SK-N-SH (cell line): ENCODE results near the gene CENATAC. TPM values are rescaled to one million over a fixed set of nuclear protein-coding genes. Genes with fewer than 3 reads are reported as not detected.

ENCODE experiments used
- CTCF ChIA-PET: fragments of 300-600, 350-600 bp; formaldehyde crosslinking; extraction: SDS; loops from one replicate; lab custom pipeline; 2021; lab: Yijun Ruan, JAX
- POLR2A ChIA-PET: fragments of 350-600 bp; sonication (Branson Sonifier 250); formaldehyde crosslinking; extraction: SDS; loops from one replicate; lab custom pipeline; 2020; ENCODE audit warnings: antibody characterized with exemption, inconsistent platforms; lab: Yijun Ruan, JAX
- DNase-seq: peaks from one replicate; pipeline ENCODE4 v3.0.0; 2012
- H2AFZ ChIP-seq: fragments of 200-600 bp; sonication (generic); 2 replicates; pipeline ENCODE4 v1.8.1; 2016; ENCODE audit warnings: antibody characterized with exemption, mild to moderate bottlenecking, low read depth
- H3F3A ChIP-seq: fragments of 200-600 bp; sonication (generic); replicated peaks from 2 replicates; pipeline ENCODE3; 2016; ENCODE audit warnings: antibody characterized with exemption, mild to moderate bottlenecking; ENCODE audit not compliant: insufficient read depth
- H3K27ac ChIP-seq, 2 experiments: fragments of 200-500 bp in 1 of 2; fragments of 200-600 bp in 1 of 2; sonication (Bioruptor generic) in 1 of 2; sonication (generic), shearing (Covaris generic) in 1 of 2; 2 replicates each; pipeline versions ENCODE4 v1.5.1 to v1.6.1; 2014 to 2016; ENCODE audit warnings: low read depth in 2 of 2, inconsistent platforms in 1 of 2, low read length in 1 of 2, mild to moderate bottlenecking in 1 of 2, mixed read lengths in 1 of 2
- H3K27me3 ChIP-seq: fragments of 200-600 bp; sonication (generic), shearing (Covaris generic); 2 replicates; pipeline ENCODE4 v1.6.1; 2016; ENCODE audit warnings: mixed run types; ENCODE audit not compliant: insufficient read depth
- H3K36me3 ChIP-seq, 2 experiments: fragments of 200-500 bp in 1 of 2; fragments of 200-600 bp in 1 of 2; sonication (Bioruptor generic) in 1 of 2; sonication (generic) in 1 of 2; replicated peaks in 1 of 2; 2 replicates each; pipeline versions ENCODE3 to v1.5.1; 2014 to 2016; ENCODE audit warnings: low read length in 1 of 2, mild to moderate bottlenecking in 1 of 2; ENCODE audit not compliant: insufficient read depth in 2 of 2, control insufficient read depth in 1 of 2
- H3K4me1 ChIP-seq, 2 experiments: fragments of 200-500 bp in 1 of 2; fragments of 200-600 bp in 1 of 2; sonication (Bioruptor generic) in 1 of 2; sonication (generic), shearing (Covaris generic) in 1 of 2; 2 replicates each; pipeline versions ENCODE4 v1.5.1 to v1.6.1; 2014 to 2016; ENCODE audit warnings: low read depth in 1 of 2, low read length in 1 of 2, mixed run types in 1 of 2; ENCODE audit not compliant: insufficient read depth in 2 of 2, control insufficient read depth in 1 of 2
- H3K4me2 ChIP-seq: fragments of 200-600 bp; sonication (generic), shearing (Covaris generic); 2 replicates; pipeline ENCODE4 v1.6.1; 2017; ENCODE audit warnings: mixed run types
- H3K4me3 ChIP-seq, 2 experiments: fragments of 200-500 bp in 1 of 2; fragments of 200-600 bp in 1 of 2; sonication (Bioruptor generic) in 1 of 2; sonication (generic), shearing (Covaris generic) in 1 of 2; 2 replicates each; pipeline versions ENCODE4 v1.5.1 to v1.8.1; 2014 to 2016; ENCODE audit warnings: low read depth in 2 of 2, inconsistent platforms in 1 of 2, low read length in 1 of 2, mild to moderate bottlenecking in 1 of 2, mixed read lengths in 1 of 2, moderate library complexity in 1 of 2
- H3K79me2 ChIP-seq: fragments of 200-600 bp; sonication (generic); 2 replicates; pipeline ENCODE4 v1.8.1; 2017; ENCODE audit warnings: mild to moderate bottlenecking; ENCODE audit not compliant: insufficient read depth
- H3K9ac ChIP-seq: fragments of 200-600 bp; sonication (generic); 2 replicates; pipeline ENCODE4 v1.6.1; 2017; ENCODE audit warnings: mixed run types
- H3K9me2 ChIP-seq: fragments of 200-600 bp; sonication (generic); 2 replicates; pipeline ENCODE4 v1.6.1; 2017; ENCODE audit warnings: mixed run types
- H3K9me3 ChIP-seq: fragments of 200-600 bp; sonication (generic); 2 replicates; pipeline ENCODE4 v1.6.1; 2017; ENCODE audit warnings: mixed run types, mild to moderate bottlenecking, moderate library complexity
- H4K20me1 ChIP-seq: fragments of 200-600 bp; sonication (generic); 2 replicates; pipeline ENCODE4 v1.6.1; 2017; ENCODE audit warnings: mild to moderate bottlenecking, mixed run types; ENCODE audit not compliant: insufficient read depth
- EZH2phosphoT487 ChIP-seq: fragments of 200-600 bp; sonication (generic); IDR thresholded peaks from 2 replicates; pipeline ENCODE4 v1.6.1; 2017; ENCODE audit warnings: low read depth, mixed run types, mild to moderate bottlenecking, antibody characterized with exemption, moderate library complexity, borderline replicate concordance
- FOSL2 ChIP-seq: IDR thresholded peaks from 2 replicates; pipeline ENCODE4 v1.4.0; 2012; ENCODE audit warnings: low read depth, mild to moderate bottlenecking, moderate library complexity, borderline replicate concordance
- FOXJ3 ChIP-seq: sonication (generic); formaldehyde crosslinking; IDR thresholded peaks from 2 replicates; pipeline ENCODE4 v1.5.1; 2020; ENCODE audit warnings: mild to moderate bottlenecking, missing genetic modification reagents
- FOXM1 ChIP-seq: IDR thresholded peaks from 2 replicates; pipeline ENCODE4 v1.4.0; 2012; ENCODE audit warnings: low read depth, mild to moderate bottlenecking
- GABPA ChIP-seq: IDR thresholded peaks from 2 replicates; pipeline ENCODE4 v1.4.0; 2012; ENCODE audit warnings: low read depth, mild to moderate bottlenecking
- MXI1 ChIP-seq: IDR thresholded peaks from 2 replicates; pipeline ENCODE4 v1.6.1; 2012; ENCODE audit warnings: mild to moderate bottlenecking, low read depth, low read length, improper control_type of control experiment
- NFIC ChIP-seq: IDR thresholded peaks from 2 replicates; pipeline ENCODE4 v1.4.0; 2012; ENCODE audit warnings: borderline replicate concordance
- NRF1 ChIP-seq: IDR thresholded peaks from 2 replicates; pipeline ENCODE4 v1.6.1; 2012; ENCODE audit warnings: low read depth, mild to moderate bottlenecking, low read length
- RAD21 ChIP-seq: IDR thresholded peaks from 2 replicates; pipeline ENCODE4 v1.6.1; 2012; ENCODE audit warnings: mild to moderate bottlenecking, low read length
- RCOR1 ChIP-seq: fragments of 150-350 bp; IDR thresholded peaks from 2 replicates; pipeline ENCODE4 v1.6.1; 2017; ENCODE audit warnings: antibody characterized with exemption, low read length
- SMC3 ChIP-seq: IDR thresholded peaks from 2 replicates; pipeline ENCODE4 v1.6.1; 2012; ENCODE audit warnings: low read depth, low read length, improper control_type of control experiment
- TAF1 ChIP-seq: IDR thresholded peaks from 2 replicates; pipeline ENCODE4 v1.6.1; 2012; ENCODE audit warnings: low read depth, mild to moderate bottlenecking, low read length, moderate library complexity, borderline replicate concordance
- TCF12 ChIP-seq: IDR thresholded peaks from 2 replicates; pipeline ENCODE4 v1.4.0; 2012
- TEAD4 ChIP-seq: IDR thresholded peaks from 2 replicates; pipeline ENCODE4 v1.4.0; 2012; ENCODE audit warnings: mild to moderate bottlenecking, borderline replicate concordance; ENCODE audit not compliant: insufficient read depth
- WGBS: methylation state at CpG from one replicate; pipeline ENCODE4 v1.1.6; 2017; ENCODE audit warnings: low lambda C conversion rate; 5-methylcytosine and 5-hydroxymethylcytosine counted together
- polyA plus RNA-seq, 3 experiments: library from polyadenylated mRNA; depleted of rRNA; stranded (reverse); fragments of >200 nt; gene quantifications; 2 replicates each; pipeline ENCODE4 v1.2.3, GENCODE V29; 2012
- TF ChIP-seq, protein P1 (sequence below): fragments of 150-350 bp; IDR thresholded peaks from 2 replicates; pipeline ENCODE4 v1.6.1; 2017; ENCODE audit warnings: antibody characterized with exemption, low read length, low read depth, borderline replicate concordance
- TF ChIP-seq, protein P2 (sequence below): IDR thresholded peaks from 2 replicates; pipeline ENCODE4; 2012
- TF ChIP-seq, protein P3 (sequence below): fragments of 150-350 bp; IDR thresholded peaks from 2 replicates; pipeline ENCODE4 v1.6.1; 2016; ENCODE audit warnings: mild to moderate bottlenecking, low read depth, low read length
- TF ChIP-seq, protein P4 (sequence below): IDR thresholded peaks from 2 replicates; pipeline ENCODE4 v1.4.0; 2012; ENCODE audit warnings: low read depth, borderline replicate concordance
- TF ChIP-seq, protein P5 (sequence below): IDR thresholded peaks from 2 replicates; pipeline ENCODE4 v1.6.1; 2012; ENCODE audit warnings: mild to moderate bottlenecking, low read depth, low read length, moderate library complexity
- TF ChIP-seq, protein P6 (sequence below): IDR thresholded peaks from 2 replicates; pipeline ENCODE4 v1.4.0; 2012; ENCODE audit warnings: low read depth

The CENATAC gene
- polyA plus RNA-seq, 1 of the 3 experiments (the other 2 are of a cell fraction): 16.0 TPM

DNA sequence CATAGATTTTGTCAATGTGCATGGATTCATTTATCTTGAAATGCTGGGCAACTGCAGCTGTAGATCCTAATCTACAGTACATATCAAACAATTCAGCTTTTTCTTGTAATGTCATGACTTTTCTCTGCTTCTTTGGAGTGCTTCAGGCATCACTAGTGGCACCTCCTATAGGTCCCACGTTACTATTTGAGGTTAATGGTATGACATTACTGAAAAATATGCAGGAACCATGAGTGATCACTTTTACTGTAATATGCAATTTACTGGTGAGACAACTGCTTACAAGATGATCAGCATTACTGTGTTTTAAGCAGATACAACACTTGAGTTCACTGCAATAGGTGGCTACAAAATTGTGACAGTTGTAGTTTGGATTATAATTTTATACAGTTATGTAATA, 3.0 kb downstream of the CENATAC start (continued):
- TF ChIP-seq, protein P1, sequence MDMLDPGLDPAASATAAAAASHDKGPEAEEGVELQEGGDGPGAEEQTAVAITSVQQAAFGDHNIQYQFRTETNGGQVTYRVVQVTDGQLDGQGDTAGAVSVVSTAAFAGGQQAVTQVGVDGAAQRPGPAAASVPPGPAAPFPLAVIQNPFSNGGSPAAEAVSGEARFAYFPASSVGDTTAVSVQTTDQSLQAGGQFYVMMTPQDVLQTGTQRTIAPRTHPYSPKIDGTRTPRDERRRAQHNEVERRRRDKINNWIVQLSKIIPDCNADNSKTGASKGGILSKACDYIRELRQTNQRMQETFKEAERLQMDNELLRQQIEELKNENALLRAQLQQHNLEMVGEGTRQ: no peak
- TF ChIP-seq, all 33 proteins: peak for 0

DNA sequence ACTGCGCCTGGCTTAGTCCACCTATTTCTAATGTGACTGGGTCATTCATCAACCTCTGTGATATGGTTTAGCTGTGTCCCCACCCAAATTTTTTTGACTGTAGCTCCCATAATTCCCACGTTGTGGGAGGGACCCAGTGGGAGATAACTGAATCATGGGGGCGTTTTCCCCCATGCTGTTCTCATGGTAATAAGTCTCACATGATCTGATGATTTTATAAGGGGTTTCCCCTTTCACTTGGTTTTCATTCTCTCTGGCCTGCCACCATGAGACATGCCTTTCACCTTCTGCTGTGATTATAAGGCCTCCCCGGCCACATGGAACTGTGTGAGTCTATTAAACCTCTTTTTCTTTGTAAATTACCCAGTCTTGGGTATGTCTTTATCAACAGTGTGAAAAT, 8.7 kb downstream of the CENATAC start:
- peaks cover 8% of the 10 kb centered on the region for H3F3A ChIP-seq
- peaks cover 10% of the 10 kb centered on the region; the same call in 1 of the 2 replicates for H3K79me2 ChIP-seq
- no peak overlapping the region for H3K9ac ChIP-seq
- H3K4me1 ChIP-seq: no peaks in the 10 kb centered on the region; a peak in 1 of 4 replicates
- no peak overlapping the region for H3K4me3 ChIP-seq
- 97% methylated on average over 4 of the region's 4 CpGs for WGBS
- no peak overlapping the region for H2AFZ ChIP-seq
- no peak for DNase-seq
- H4K20me1 ChIP-seq: no peaks in the 10 kb centered on the region
- H3K36me3 ChIP-seq: peaks cover 7 to 46% of the 10 kb centered on the region in 2 experiments
- no peaks in the 10 kb centered on the region for H3K9me2 ChIP-seq
- TF ChIP-seq, protein P2, sequence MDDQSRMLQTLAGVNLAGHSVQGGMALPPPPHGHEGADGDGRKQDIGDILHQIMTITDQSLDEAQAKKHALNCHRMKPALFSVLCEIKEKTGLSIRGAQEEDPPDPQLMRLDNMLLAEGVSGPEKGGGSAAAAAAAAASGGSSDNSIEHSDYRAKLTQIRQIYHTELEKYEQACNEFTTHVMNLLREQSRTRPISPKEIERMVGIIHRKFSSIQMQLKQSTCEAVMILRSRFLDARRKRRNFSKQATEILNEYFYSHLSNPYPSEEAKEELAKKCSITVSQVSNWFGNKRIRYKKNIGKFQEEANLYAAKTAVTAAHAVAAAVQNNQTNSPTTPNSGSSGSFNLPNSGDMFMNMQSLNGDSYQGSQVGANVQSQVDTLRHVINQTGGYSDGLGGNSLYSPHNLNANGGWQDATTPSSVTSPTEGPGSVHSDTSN: no peak
- TF ChIP-seq TCF12 (no peak), NFIC (no peak), GABPA (no peak), RAD21 (no peak), FOXJ3 (no peak), SMC3 (no peak), FOXM1 (no peak), NRF1 (no peak), MXI1 (no peak), FOSL2 (no peak), EZH2phosphoT487 (no peak), RCOR1 (no peak), TEAD4 (no peak), TAF1 (no peak)
- TF ChIP-seq, protein P1: no peak
- TF ChIP-seq, protein P3, sequence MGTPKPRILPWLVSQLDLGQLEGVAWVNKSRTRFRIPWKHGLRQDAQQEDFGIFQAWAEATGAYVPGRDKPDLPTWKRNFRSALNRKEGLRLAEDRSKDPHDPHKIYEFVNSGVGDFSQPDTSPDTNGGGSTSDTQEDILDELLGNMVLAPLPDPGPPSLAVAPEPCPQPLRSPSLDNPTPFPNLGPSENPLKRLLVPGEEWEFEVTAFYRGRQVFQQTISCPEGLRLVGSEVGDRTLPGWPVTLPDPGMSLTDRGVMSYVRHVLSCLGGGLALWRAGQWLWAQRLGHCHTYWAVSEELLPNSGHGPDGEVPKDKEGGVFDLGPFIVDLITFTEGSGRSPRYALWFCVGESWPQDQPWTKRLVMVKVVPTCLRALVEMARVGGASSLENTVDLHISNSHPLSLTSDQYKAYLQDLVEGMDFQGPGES: no peak
- TF ChIP-seq, protein P4, sequence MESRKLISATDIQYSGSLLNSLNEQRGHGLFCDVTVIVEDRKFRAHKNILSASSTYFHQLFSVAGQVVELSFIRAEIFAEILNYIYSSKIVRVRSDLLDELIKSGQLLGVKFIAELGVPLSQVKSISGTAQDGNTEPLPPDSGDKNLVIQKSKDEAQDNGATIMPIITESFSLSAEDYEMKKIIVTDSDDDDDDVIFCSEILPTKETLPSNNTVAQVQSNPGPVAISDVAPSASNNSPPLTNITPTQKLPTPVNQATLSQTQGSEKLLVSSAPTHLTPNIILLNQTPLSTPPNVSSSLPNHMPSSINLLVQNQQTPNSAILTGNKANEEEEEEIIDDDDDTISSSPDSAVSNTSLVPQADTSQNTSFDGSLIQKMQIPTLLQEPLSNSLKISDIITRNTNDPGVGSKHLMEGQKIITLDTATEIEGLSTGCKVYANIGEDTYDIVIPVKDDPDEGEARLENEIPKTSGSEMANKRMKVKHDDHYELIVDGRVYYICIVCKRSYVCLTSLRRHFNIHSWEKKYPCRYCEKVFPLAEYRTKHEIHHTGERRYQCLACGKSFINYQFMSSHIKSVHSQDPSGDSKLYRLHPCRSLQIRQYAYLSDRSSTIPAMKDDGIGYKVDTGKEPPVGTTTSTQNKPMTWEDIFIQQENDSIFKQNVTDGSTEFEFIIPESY: no peak
- TF ChIP-seq, protein P5, sequence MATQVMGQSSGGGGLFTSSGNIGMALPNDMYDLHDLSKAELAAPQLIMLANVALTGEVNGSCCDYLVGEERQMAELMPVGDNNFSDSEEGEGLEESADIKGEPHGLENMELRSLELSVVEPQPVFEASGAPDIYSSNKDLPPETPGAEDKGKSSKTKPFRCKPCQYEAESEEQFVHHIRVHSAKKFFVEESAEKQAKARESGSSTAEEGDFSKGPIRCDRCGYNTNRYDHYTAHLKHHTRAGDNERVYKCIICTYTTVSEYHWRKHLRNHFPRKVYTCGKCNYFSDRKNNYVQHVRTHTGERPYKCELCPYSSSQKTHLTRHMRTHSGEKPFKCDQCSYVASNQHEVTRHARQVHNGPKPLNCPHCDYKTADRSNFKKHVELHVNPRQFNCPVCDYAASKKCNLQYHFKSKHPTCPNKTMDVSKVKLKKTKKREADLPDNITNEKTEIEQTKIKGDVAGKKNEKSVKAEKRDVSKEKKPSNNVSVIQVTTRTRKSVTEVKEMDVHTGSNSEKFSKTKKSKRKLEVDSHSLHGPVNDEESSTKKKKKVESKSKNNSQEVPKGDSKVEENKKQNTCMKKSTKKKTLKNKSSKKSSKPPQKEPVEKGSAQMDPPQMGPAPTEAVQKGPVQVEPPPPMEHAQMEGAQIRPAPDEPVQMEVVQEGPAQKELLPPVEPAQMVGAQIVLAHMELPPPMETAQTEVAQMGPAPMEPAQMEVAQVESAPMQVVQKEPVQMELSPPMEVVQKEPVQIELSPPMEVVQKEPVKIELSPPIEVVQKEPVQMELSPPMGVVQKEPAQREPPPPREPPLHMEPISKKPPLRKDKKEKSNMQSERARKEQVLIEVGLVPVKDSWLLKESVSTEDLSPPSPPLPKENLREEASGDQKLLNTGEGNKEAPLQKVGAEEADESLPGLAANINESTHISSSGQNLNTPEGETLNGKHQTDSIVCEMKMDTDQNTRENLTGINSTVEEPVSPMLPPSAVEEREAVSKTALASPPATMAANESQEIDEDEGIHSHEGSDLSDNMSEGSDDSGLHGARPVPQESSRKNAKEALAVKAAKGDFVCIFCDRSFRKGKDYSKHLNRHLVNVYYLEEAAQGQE: no peak
- TF ChIP-seq, protein P6, sequence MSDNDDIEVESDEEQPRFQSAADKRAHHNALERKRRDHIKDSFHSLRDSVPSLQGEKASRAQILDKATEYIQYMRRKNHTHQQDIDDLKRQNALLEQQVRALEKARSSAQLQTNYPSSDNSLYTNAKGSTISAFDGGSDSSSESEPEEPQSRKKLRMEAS: no peak
- no peaks in the 10 kb centered on the region for H3K27me3 ChIP-seq
- ChIA-PET CTCF (no interaction called here), POLR2A (no interaction called here)
- no peaks in the 10 kb centered on the region for H3K9me3 ChIP-seq
- H3K4me2 ChIP-seq: no peak overlapping the region
- no peak overlapping the region for H3K27ac ChIP-seq
